ENCODE data around the gene POLL.

The POLL gene

DNA sequence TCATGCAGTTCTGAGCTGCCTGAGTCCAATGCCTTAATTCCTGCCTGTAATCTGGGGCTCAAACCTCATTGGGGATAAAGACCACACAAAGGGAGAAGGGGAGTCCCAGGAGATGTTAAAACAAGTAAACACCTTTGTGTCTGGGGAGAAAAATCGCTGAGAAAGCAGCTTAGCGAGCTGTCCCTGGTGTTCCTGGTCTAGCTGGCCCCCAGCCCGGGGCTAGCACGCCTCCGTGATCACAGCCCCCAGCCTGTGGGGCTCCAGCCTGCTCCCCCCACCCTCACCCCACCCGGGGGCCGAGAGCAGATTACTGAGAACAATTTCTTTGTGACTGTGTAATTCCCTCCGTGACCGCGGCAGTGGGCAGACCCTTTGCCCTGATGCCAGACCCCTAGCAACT is 24.8 kb upstream of the POLL start:
- Histone ChIP-seq H4K20me1 (ENCODE audit: low read depth, low read length) (no peaks in the 10 kb centered on the region), H2AFZ (ENCODE audit: low read depth, low read length, severe bottlenecking) (no peak overlapping the region), H3F3A (ENCODE audit: insufficient read depth) (peaks cover 6% of the 10 kb centered on the region; the same call in 1 of the 2 replicates), H3K36me3 (ENCODE audit: low read length) (no peaks in the 10 kb centered on the region), H3K79me2 (ENCODE audit: insufficient read depth, low read length) (no peaks in the 10 kb centered on the region), H3K4me3 (ENCODE audit: insufficient read depth, low read length, poor library complexity, severe bottlenecking) (no peak overlapping the region), H3K9me2 (replicated peaks; ENCODE audit: insufficient read depth, low read length) (no peaks in the 10 kb centered on the region), H3K27me3 (ENCODE audit: low read length) (no peaks in the 10 kb centered on the region), H3K9ac (ENCODE audit: low read length) (no peak overlapping the region), H3K9me3 (ENCODE audit: insufficient read depth, low read length) (no peaks in the 10 kb centered on the region), H3K27ac (ENCODE audit: low read depth, low read length) (no peak overlapping the region), H3K4me2 (ENCODE audit: low read depth, low read length, poor library complexity, severe bottlenecking) (no peak overlapping the region)
- TF ChIP-seq EZH2phosphoT487 (conservative IDR thresholded peaks at IDR 0.05; ENCODE audit: low read length) (no peak), CTCF (IDR thresholded peaks at IDR 0.05; ENCODE audit: insufficient read depth, low read length, poor library complexity, severe bottlenecking) (no peak)

- no peaks in the 10 kb centered on the region for H3K9me2 ChIP-seq (replicated peaks; ENCODE audit: insufficient read depth, low read length)
- H3K9me3 ChIP-seq (ENCODE audit: insufficient read depth, low read length) = no peaks in the 10 kb centered on the region
- no peak for TF ChIP-seq CTCF (IDR thresholded peaks at IDR 0.05; ENCODE audit: insufficient read depth, low read length, poor library complexity, severe bottlenecking)
- TF ChIP-seq EZH2phosphoT487 (conservative IDR thresholded peaks at IDR 0.05; ENCODE audit: low read length) = no peak
- H3K27ac ChIP-seq (ENCODE audit: low read depth, low read length) = no peak overlapping the region
- H3F3A ChIP-seq (ENCODE audit: insufficient read depth) = no peaks in the 10 kb centered on the region
- no peak overlapping the region for H3K4me2 ChIP-seq (ENCODE audit: low read depth, low read length, poor library complexity, severe bottlenecking)
- no peaks in the 10 kb centered on the region for H3K79me2 ChIP-seq (ENCODE audit: insufficient read depth, low read length)
- no peaks in the 10 kb centered on the region for H4K20me1 ChIP-seq (ENCODE audit: low read depth, low read length)
- no peaks in the 10 kb centered on the region for H3K27me3 ChIP-seq (ENCODE audit: low read length)
- no peaks in the 10 kb centered on the region for H3K36me3 ChIP-seq (ENCODE audit: low read length)
- no peak overlapping the region for H2AFZ ChIP-seq (ENCODE audit: low read depth, low read length, severe bottlenecking)
- no peak overlapping the region for H3K9ac ChIP-seq (ENCODE audit: low read length)
- H3K4me3 ChIP-seq (ENCODE audit: insufficient read depth, low read length, poor library complexity, severe bottlenecking) = no peak overlapping the region
Observed at GRCh38 chr10:101612086-101612485, 24.0 kb upstream of the POLL start.

- Histone ChIP-seq H3F3A (ENCODE audit: insufficient read depth) (no peaks in the 10 kb centered on the region), H4K20me1 (ENCODE audit: low read depth, low read length) (no peaks in the 10 kb centered on the region), H3K79me2 (ENCODE audit: insufficient read depth, low read length) (no peaks in the 10 kb centered on the region), H3K9me2 (replicated peaks; ENCODE audit: insufficient read depth, low read length) (no peaks in the 10 kb centered on the region), H3K27ac (ENCODE audit: low read depth, low read length) (no peak overlapping the region), H3K9ac (ENCODE audit: low read length) (no peak overlapping the region), H3K27me3 (ENCODE audit: low read length) (no peaks in the 10 kb centered on the region), H2AFZ (ENCODE audit: low read depth, low read length, severe bottlenecking) (no peak overlapping the region), H3K9me3 (ENCODE audit: insufficient read depth, low read length) (no peaks in the 10 kb centered on the region), H3K36me3 (ENCODE audit: low read length) (no peaks in the 10 kb centered on the region), H3K4me3 (ENCODE audit: insufficient read depth, low read length, poor library complexity, severe bottlenecking) (no peak overlapping the region), H3K4me2 (ENCODE audit: low read depth, low read length, poor library complexity, severe bottlenecking) (no peak overlapping the region)
- TF ChIP-seq EZH2phosphoT487 (conservative IDR thresholded peaks at IDR 0.05; ENCODE audit: low read length) (no peak), CTCF (IDR thresholded peaks at IDR 0.05; ENCODE audit: insufficient read depth, low read length, poor library complexity, severe bottlenecking) (no peak)
Observed at GRCh38 chr10:101611096-101611905, 23.2 kb upstream of the POLL start.

All from SU-DHL-6 (cell line).